Stimulated activated CD4-positive, alpha-beta T cell treated with anti-CD3 and anti-CD28 coated beads, Interleukin-1b, Interleukin-23, amount 100 ng/mL, for 4 hours (primary cell): ENCODE results near the gene LEFTY2.
"Not testable (repeated sequence)": the region's sequence is repeated elsewhere in the genome, so short reads cannot be mapped to it uniquely, and the experiment has no call there.

Experiments
- DNase-seq, 2 donors: peaks; one replicate each; pipeline ENCODE4 v3.0.0-alpha.2; 2020; ENCODE audit warnings: low read depth in 2 of 2

The LEFTY2 gene

GRCh38 chr1:225899044-225899925, 41.7 kb downstream of the LEFTY2 start:
- no peak for DNase-seq

GRCh38 chr1:225897595-225898514, 43.2 kb downstream of the LEFTY2 start:
- no peak for DNase-seq

GRCh38 chr1:225896937-225897549, 44.0 kb downstream of the LEFTY2 start:
- DNase-seq, result peak in 1 of 2 donors; percentile 62

- DNase-seq, result no peak
Observed at GRCh38 chr1:225896494-225896893, 44.5 kb downstream of the LEFTY2 start.

GRCh38 chr1:225892307-225892706, 48.7 kb downstream of the LEFTY2 start:
- DNase-seq, result no peak

GRCh38 chr1:225891229-225891972, 49.6 kb downstream of the LEFTY2 start:
- no peak for DNase-seq

GRCh38 chr1:225890346-225891228, 50.4 kb downstream of the LEFTY2 start:
- DNase-seq, result no peak

GRCh38 chr1:225889743-225890142, 51.3 kb downstream of the LEFTY2 start:
- DNase-seq, result no peak

- no peak for DNase-seq
Observed at GRCh38 chr1:225888898-225889601, 52.0 kb downstream of the LEFTY2 start, which contains the start of gene LEFTY1. Gene LEFTY1, minus strand, starts transcription at chr1:225889146. Its CDS starts 80 bp downstream, at chr1:225889066.

- no peak for DNase-seq
Observed at GRCh38 chr1:225888289-225888897, 52.6 kb downstream of the LEFTY2 start.

- not testable (repeated sequence) for DNase-seq
Observed at GRCh38 chr1:225887554-225888288, 53.3 kb downstream of the LEFTY2 start.

- DNase-seq, result no peak
Observed at GRCh38 chr1:225887030-225887314, 54.0 kb downstream of the LEFTY2 start.
